Measurements from ENCODE around the gene DHODH.

GRCh38 chr16:72044296-72044695 is 35.8 kb downstream of the DHODH start:
- no peak for TF ChIP-seq POLR2A (IDR thresholded peaks at IDR 0.05; ENCODE audit: low read length)
- TF ChIP-seq GATA1 (IDR thresholded peaks at IDR 0.05; ENCODE audit: low read depth, low read length): no peak

All from erythroblast (primary cell).